H1 (cell line): ENCODE data around the gene LRBA. TPM values are rescaled to one million over a fixed set of nuclear protein-coding genes. Genes with fewer than 3 reads are reported as not detected.

Experiments
- CBX5 ChIP-seq: fragments of 300-800, 300-1000 bp; sonication (generic); IDR thresholded peaks from 2 replicates; pipeline ENCODE4 v1.7.1; 2016; ENCODE audit warnings: antibody characterized with exemption, low read length, low read depth
- CTCF ChIP-seq, 3 experiments: IDR thresholded peaks; 1 replicate in 2 of 3; 2 replicates in 1 of 3; pipeline versions ENCODE4 v1.5.1 to v1.6.1; 2011; ENCODE audit warnings: low read length in 3 of 3, mild to moderate bottlenecking in 3 of 3, inconsistent platforms in 2 of 3, low read depth in 1 of 3, moderate library complexity in 1 of 3; ENCODE audit not compliant: insufficient read depth in 1 of 3; ENCODE audit errors: control extremely low read depth in 1 of 3
- POU5F1 ChIP-seq: IDR thresholded peaks from 2 replicates; pipeline ENCODE4 v1.6.1; 2011; ENCODE audit warnings: low read depth, mild to moderate bottlenecking, low read length, moderate library complexity
- RNF2 ChIP-seq: fragments of 200-900, 300-1000 bp; sonication (generic); IDR thresholded peaks from 2 replicates; pipeline ENCODE4 v1.7.1; 2016; ENCODE audit warnings: borderline replicate concordance, low read depth, mild to moderate bottlenecking, antibody characterized with exemption, low read length; ENCODE audit not compliant: poor library complexity, severe bottlenecking; ENCODE audit errors: missing control alignments
- polyA plus RNA-seq, 7 experiments: library from polyadenylated mRNA; depleted of rRNA in 3 of 7; stranded (reverse) in 5 of 7; unstranded in 2 of 7; fragments of >200 nt in 5 of 7; fragments of 200-250 nt in 2 of 7; gene quantifications; 1 replicate in 5 of 7; 2 replicates in 1 of 7; 4 replicates in 1 of 7; pipeline versions ENCODE4 v1.2.1 to v1.2.3, GENCODE V29; 2011 to 2013; ENCODE audit warnings: missing spikeins in 2 of 7, mixed read lengths in 2 of 7
- total RNA-seq: library from RNA; stranded (reverse); fragmentation: NEBNext Ultra II Directional; extraction: Animal tissue kit (Norgen Biotek cat#: 25700); gene quantifications from 2 replicates; pipeline ENCODE4 v1.2.1, GENCODE V29; 2021

The LRBA gene
- total and polyA plus RNA-seq, 2 of the 8 experiments (the other 6 are each of a cell fraction or from before 2014, with no cell fraction given), result 54.6 to 83.2 TPM

- no peak for TF ChIP-seq CTCF (IDR thresholded peaks at IDR 0.05; ENCODE audit: control extremely low read depth in 1 of 3, insufficient read depth in 1 of 3, low read depth in 1 of 3, low read length in 3 of 3)
- no peak for TF ChIP-seq POU5F1
- TF ChIP-seq CBX5, result no peak
- TF ChIP-seq RNF2, result no peak
These were observed 761.0 kb downstream of the LRBA start (continued) for GRCh38 chr4:150253965-150254630.
